Activated naive CD4-positive, alpha-beta T cell treated with anti-CD3 and anti-CD28 coated beads, Interleukin-2, amount 50 U/mL, for 24 hours (primary cell): Measurements from ENCODE around the gene NRN1.
"Not testable (repeated sequence)": the region's sequence is repeated elsewhere in the genome, so short reads cannot be mapped to it uniquely, and the experiment has no call there.

Experiments used
- H3K27ac Mint-ChIP-seq: one replicate; pipeline ENCODE4 v1.8.0; 2021; ENCODE audit warnings: mild to moderate bottlenecking, mixed read lengths
- H3K27me3 Mint-ChIP-seq: one replicate; pipeline ENCODE4 v1.8.0; 2021; ENCODE audit warnings: mixed read lengths
- H3K36me3 Mint-ChIP-seq: one replicate; pipeline ENCODE4 v1.8.0; 2021; ENCODE audit warnings: mixed read lengths
- H3K4me1 Mint-ChIP-seq: one replicate; pipeline ENCODE4 v1.8.0; 2021; ENCODE audit warnings: mixed read lengths
- H3K4me3 Mint-ChIP-seq: one replicate; pipeline ENCODE4 v1.8.0; 2021; ENCODE audit warnings: mild to moderate bottlenecking, mixed read lengths
- H3K9me3 Mint-ChIP-seq: one replicate; pipeline ENCODE4 v1.8.0; 2021; ENCODE audit warnings: mixed read lengths

NRN1 gene, protein sequence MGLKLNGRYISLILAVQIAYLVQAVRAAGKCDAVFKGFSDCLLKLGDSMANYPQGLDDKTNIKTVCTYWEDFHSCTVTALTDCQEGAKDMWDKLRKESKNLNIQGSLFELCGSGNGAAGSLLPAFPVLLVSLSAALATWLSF

GRCh38 chr6:6006428-6007365, at the start of gene NRN1:
NRN1 (minus strand) TSS chr6:6006925; CDS start chr6:6006749, 176 bp downstream.
- Mint-ChIP-seq H3K9me3 (peaks cover 5% of the 10 kb centered on the region), H3K4me3 (peak within 1 kb of the TSS; percentile 81), H3K4me1 (peaks cover 51% of the 10 kb centered on the region), H3K27ac (peak within 1 kb of the TSS; percentile 87), H3K27me3 (peaks cover 53% of the 10 kb centered on the region), H3K36me3 (peaks cover 2% of the 10 kb centered on the region)

- H3K4me3 Mint-ChIP-seq = no peak overlapping the region
- peaks cover 4% of the 10 kb centered on the region for H3K36me3 Mint-ChIP-seq
- H3K27me3 Mint-ChIP-seq = peaks cover 32% of the 10 kb centered on the region
- no peak overlapping the region for H3K27ac Mint-ChIP-seq
- H3K9me3 Mint-ChIP-seq = no peaks in the 10 kb centered on the region
- no peaks in the 10 kb centered on the region for H3K4me1 Mint-ChIP-seq
Observed at GRCh38 chr6:6052216-6052615, 45.5 kb upstream of the NRN1 start.

DNA sequence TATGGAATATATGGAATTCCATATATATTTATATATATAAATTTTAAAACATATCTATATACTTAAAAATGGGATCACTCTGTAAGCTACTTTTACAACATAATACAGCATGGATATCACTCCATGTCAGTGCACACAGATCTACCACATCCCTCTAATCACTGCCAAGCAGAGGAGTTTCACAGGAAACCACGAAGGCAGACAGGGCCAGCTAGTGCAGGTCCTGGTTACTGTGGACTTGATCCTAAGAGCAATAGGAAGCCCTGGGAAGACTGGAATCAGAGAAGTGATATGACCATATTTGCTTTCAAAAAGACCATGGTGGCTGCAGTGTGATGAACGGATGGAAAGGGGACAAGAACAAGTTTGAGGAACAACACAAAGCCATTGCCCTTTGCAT, 40.0 kb upstream of the NRN1 start:
- H3K4me1 Mint-ChIP-seq = no peaks in the 10 kb centered on the region
- no peaks in the 10 kb centered on the region for H3K9me3 Mint-ChIP-seq
- H3K27me3 Mint-ChIP-seq = peaks cover 27% of the 10 kb centered on the region
- peaks cover 2% of the 10 kb centered on the region for H3K36me3 Mint-ChIP-seq
- H3K27ac Mint-ChIP-seq = no peak overlapping the region
- H3K4me3 Mint-ChIP-seq = no peak overlapping the region

DNA sequence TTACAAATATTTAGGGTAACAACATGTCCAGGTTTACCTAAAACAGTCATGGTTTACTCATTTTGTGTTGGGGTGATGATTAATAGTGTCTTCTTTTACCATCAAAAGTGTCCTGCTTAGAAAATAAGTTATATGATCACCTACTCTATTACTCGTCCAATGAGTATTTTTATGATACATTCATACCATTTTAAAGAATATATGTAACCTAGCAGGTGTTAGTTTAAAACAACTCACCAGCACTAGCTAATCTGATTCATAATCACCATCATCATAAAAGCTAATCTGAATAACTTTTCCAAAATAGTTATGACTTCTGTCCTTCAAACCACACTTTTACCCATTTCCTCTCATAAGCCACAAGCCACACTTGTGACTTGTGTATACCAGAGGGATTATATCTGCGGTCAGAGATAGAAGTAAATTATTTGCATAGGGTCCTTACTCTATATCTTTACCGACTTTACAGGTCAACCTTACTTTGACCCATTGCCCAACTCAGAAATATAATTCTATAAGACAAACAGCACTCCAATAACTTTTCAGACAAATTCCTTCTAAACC, 33.3 kb upstream of the NRN1 start:
- Mint-ChIP-seq H3K9me3 (no peaks in the 10 kb centered on the region), H3K4me3 (no peak overlapping the region), H3K36me3 (no peaks in the 10 kb centered on the region), H3K27me3 (peaks cover 16% of the 10 kb centered on the region), H3K4me1 (no peaks in the 10 kb centered on the region), H3K27ac (no peak overlapping the region)

GRCh38 chr6:6037179-6037578, 30.5 kb upstream of the NRN1 start:
- H3K4me3 Mint-ChIP-seq = no peak overlapping the region
- peaks cover 11% of the 10 kb centered on the region for H3K27me3 Mint-ChIP-seq
- no peak overlapping the region for H3K27ac Mint-ChIP-seq
- H3K9me3 Mint-ChIP-seq = no peaks in the 10 kb centered on the region
- H3K4me1 Mint-ChIP-seq = no peaks in the 10 kb centered on the region
- H3K36me3 Mint-ChIP-seq = no peaks in the 10 kb centered on the region

GRCh38 chr6:6033858-6034257, 27.1 kb upstream of the NRN1 start:
- Mint-ChIP-seq H3K9me3 (no peaks in the 10 kb centered on the region), H3K27me3 (peaks cover 7% of the 10 kb centered on the region), H3K4me3 (no peak overlapping the region), H3K36me3 (no peaks in the 10 kb centered on the region), H3K27ac (no peak overlapping the region), H3K4me1 (no peaks in the 10 kb centered on the region)

DNA sequence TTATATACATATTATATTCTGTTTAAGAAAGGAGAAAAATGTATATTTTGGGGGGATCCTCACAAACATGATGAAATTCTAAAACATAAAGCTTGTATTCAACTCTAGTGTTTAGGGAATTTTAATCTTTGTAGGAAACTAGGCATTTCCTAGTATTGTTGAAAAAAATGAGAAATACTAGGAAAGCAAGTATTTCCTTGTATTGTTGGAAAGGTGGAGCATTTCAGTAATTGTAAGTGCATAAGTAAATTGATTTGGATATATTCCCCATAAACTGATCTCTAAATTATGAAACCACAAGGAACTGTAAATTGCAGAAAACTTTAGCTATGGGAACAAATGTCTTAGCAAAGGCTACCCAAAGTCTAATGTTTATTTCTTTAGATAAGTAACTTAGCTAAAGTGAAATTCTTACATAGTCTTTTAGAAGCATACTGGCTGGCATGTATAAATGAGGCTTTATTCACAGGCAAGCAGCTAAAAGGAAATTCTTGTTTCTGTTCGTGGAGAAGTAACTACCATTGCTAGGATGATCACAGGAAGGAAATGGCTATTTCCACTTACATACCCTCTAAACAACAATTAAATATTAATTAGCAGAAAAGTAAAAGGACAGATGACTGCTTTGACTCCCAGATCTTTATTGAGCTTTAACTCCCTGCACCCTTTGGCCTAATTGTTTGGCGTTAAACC, 19.9 kb upstream of the NRN1 start:
- peaks cover 21% of the 10 kb centered on the region for H3K27me3 Mint-ChIP-seq
- no peaks in the 10 kb centered on the region for H3K9me3 Mint-ChIP-seq
- H3K4me1 Mint-ChIP-seq = no peaks in the 10 kb centered on the region
- H3K27ac Mint-ChIP-seq = no peak overlapping the region
- H3K36me3 Mint-ChIP-seq = no peaks in the 10 kb centered on the region
- no peak overlapping the region for H3K4me3 Mint-ChIP-seq

DNA sequence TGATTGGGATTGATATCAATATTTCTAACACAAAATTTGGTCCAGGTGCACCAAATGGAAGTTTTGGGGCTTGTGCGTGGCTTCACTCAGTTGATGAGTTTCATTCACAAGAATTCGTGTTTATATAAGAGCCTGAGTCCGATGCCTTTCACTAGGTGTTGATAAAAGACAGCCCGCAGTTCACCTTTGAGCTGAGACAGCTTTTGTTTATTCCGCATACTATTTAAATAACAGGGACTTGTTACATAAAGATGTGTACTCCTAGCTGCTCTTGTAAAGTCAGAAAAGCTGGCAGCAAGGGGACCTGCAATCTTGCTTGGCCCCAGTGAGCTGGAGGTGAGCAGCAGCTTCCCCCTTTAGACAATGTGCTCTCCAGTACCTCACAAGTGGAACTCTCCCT, 19.0 kb upstream of the NRN1 start:
- Mint-ChIP-seq H3K27ac (no peak overlapping the region), H3K4me1 (no peaks in the 10 kb centered on the region), H3K9me3 (no peaks in the 10 kb centered on the region), H3K36me3 (no peaks in the 10 kb centered on the region), H3K27me3 (peaks cover 23% of the 10 kb centered on the region), H3K4me3 (no peak overlapping the region)

GRCh38 chr6:6024220-6024619, 17.5 kb upstream of the NRN1 start:
- H3K36me3 Mint-ChIP-seq = no peaks in the 10 kb centered on the region
- no peaks in the 10 kb centered on the region for H3K4me1 Mint-ChIP-seq
- no peak overlapping the region for H3K4me3 Mint-ChIP-seq
- peaks cover 23% of the 10 kb centered on the region for H3K27me3 Mint-ChIP-seq
- H3K27ac Mint-ChIP-seq = no peak overlapping the region
- no peaks in the 10 kb centered on the region for H3K9me3 Mint-ChIP-seq

- H3K27me3 Mint-ChIP-seq = peaks cover 34% of the 10 kb centered on the region
Observed at GRCh38 chr6:6022841-6023240, 16.1 kb upstream of the NRN1 start.

DNA sequence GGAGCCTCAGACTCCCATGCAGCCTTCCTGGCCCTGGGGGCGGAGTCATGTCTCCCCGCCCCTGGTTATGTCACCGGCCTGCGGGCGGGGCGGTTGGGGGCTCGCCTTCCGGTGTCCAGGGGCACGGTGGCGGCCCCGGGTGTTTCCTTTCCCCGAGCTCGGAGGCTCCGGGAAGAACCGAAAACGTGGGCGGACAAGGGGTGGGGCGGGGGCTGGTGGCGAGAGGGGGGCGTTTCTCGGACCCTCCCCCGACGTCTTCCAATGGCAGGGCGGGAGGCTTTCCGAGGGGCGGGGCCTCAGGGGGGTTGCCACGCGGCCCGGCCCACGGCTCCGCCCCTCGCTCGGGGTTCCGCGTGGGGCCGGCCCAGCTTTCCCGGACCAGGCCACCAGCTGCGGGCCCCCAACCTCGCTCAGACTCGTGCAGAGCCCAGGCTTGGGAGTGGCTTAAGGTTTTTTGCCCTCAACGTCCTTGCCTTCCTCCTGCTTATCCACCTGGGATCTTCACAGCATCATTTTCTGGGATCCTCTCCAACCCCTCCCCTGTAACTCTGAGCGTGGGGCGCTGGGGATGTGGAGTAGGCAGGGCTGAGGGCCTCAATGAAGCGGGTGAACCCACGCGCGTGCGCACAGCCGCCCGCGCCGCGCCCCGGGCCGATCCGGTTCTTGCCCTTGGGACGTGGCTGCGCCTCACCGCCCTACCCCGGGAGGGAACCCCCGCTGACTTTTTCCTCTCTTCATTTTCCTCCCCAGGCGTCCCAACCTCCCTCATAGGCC, 2.1 kb upstream of the NRN1 start:
- H3K4me1 Mint-ChIP-seq = peaks cover 37% of the 10 kb centered on the region
- peaks cover 5% of the 10 kb centered on the region for H3K9me3 Mint-ChIP-seq
- H3K27ac Mint-ChIP-seq = no peak overlapping the region
- H3K36me3 Mint-ChIP-seq = peaks cover 2% of the 10 kb centered on the region
- peaks cover 52% of the 10 kb centered on the region for H3K27me3 Mint-ChIP-seq
- peak overlapping the region; percentile 81 for H3K4me3 Mint-ChIP-seq

More at GRCh38 chr6:6022841-6023240, 16.1 kb upstream of the NRN1 start:
- not testable (repeated sequence) for H3K9me3 Mint-ChIP-seq, H3K27ac Mint-ChIP-seq, H3K4me1 Mint-ChIP-seq, H3K36me3 Mint-ChIP-seq, H3K4me3 Mint-ChIP-seq

GRCh38 chr6:6008089-6008647, 1.4 kb upstream of the NRN1 start:
- Mint-ChIP-seq H3K27ac (no peak overlapping the region), H3K9me3 (peaks cover 5% of the 10 kb centered on the region), H3K27me3 (peaks cover 51% of the 10 kb centered on the region), H3K36me3 (peaks cover 2% of the 10 kb centered on the region), H3K4me3 (peak overlapping the region; percentile 81), H3K4me1 (peaks cover 39% of the 10 kb centered on the region)

- H3K4me1 Mint-ChIP-seq = peaks cover 46% of the 10 kb centered on the region
- H3K27ac Mint-ChIP-seq = no peak overlapping the region
- H3K9me3 Mint-ChIP-seq = peaks cover 5% of the 10 kb centered on the region
- H3K36me3 Mint-ChIP-seq = peaks cover 2% of the 10 kb centered on the region
- H3K27me3 Mint-ChIP-seq = peaks cover 54% of the 10 kb centered on the region
- peak overlapping the region; percentile 81 for H3K4me3 Mint-ChIP-seq
Observed at GRCh38 chr6:6007366-6008088, 802 bp upstream of the NRN1 start.

- peaks cover 2% of the 10 kb centered on the region for H3K36me3 Mint-ChIP-seq
Observed at GRCh38 chr6:6006006-6006427, 708 bp downstream of the NRN1 start.

More at GRCh38 chr6:6006006-6006427, 708 bp downstream of the NRN1 start:
- peak overlapping the region; percentile 76 for H3K27ac Mint-ChIP-seq
- no peak overlapping the region for H3K4me3 Mint-ChIP-seq
- peaks cover 56% of the 10 kb centered on the region for H3K4me1 Mint-ChIP-seq
- H3K27me3 Mint-ChIP-seq = peaks cover 56% of the 10 kb centered on the region
- peaks cover 5% of the 10 kb centered on the region for H3K9me3 Mint-ChIP-seq
